ENCODE measurements around the gene SLPI.

Gene SLPI

GRCh38 chr20:45254383-45255262, at the start of gene SLPI:
TSS of gene SLPI (minus strand) at chr20:45254564. CDS start at chr20:45254543, 21 bp downstream.
- peak; percentile 34 for DNase-seq (ENCODE audit: low spot score)

- DNase-seq (ENCODE audit: low spot score) = no peak
Measured at GRCh38 chr20:45303586-45304463, 49.5 kb upstream of the SLPI start.

GRCh38 chr20:45301824-45302271, 47.5 kb upstream of the SLPI start:
- no peak for DNase-seq (ENCODE audit: low spot score)

- peak; percentile 43 for DNase-seq (ENCODE audit: low spot score)
Measured at GRCh38 chr20:45300961-45301360, 46.6 kb upstream of the SLPI start.

GRCh38 chr20:45299786-45300185, 45.4 kb upstream of the SLPI start:
- no peak for DNase-seq (ENCODE audit: low spot score)

GRCh38 chr20:45297786-45298497, 43.6 kb upstream of the SLPI start:
- DNase-seq (ENCODE audit: low spot score) = no peak

GRCh38 chr20:45294659-45295058, 40.3 kb upstream of the SLPI start:
- no peak for DNase-seq (ENCODE audit: low spot score)

- DNase-seq (ENCODE audit: low spot score) = no peak
Measured at GRCh38 chr20:45294003-45294368, 39.6 kb upstream of the SLPI start.

- DNase-seq (ENCODE audit: low spot score) = peak; percentile 85
Measured at GRCh38 chr20:45293041-45294002, 39.0 kb upstream of the SLPI start.

- DNase-seq (ENCODE audit: low spot score) = no peak
Measured at GRCh38 chr20:45292343-45292742, 38.0 kb upstream of the SLPI start.

GRCh38 chr20:45291526-45291925, 37.2 kb upstream of the SLPI start:
- DNase-seq (ENCODE audit: low spot score) = no peak

- DNase-seq (ENCODE audit: low spot score) = peak; percentile 87
Measured at GRCh38 chr20:45290677-45291355, 36.5 kb upstream of the SLPI start.

GRCh38 chr20:45289942-45290676, 35.7 kb upstream of the SLPI start:
- no peak for DNase-seq (ENCODE audit: low spot score)

- no peak for DNase-seq (ENCODE audit: low spot score)
Measured at GRCh38 chr20:45288860-45289259, 34.5 kb upstream of the SLPI start.

- no peak for DNase-seq (ENCODE audit: low spot score)
Measured at GRCh38 chr20:45288376-45288775, 34.0 kb upstream of the SLPI start.

GRCh38 chr20:45283551-45284057, 29.2 kb upstream of the SLPI start:
- peak; percentile 9 for DNase-seq (ENCODE audit: low spot score)

GRCh38 chr20:45282700-45283550, 28.6 kb upstream of the SLPI start:
- DNase-seq (ENCODE audit: low spot score) = no peak

GRCh38 chr20:45279992-45280391, 25.6 kb upstream of the SLPI start:
- DNase-seq (ENCODE audit: low spot score) = no peak

- no peak for DNase-seq (ENCODE audit: low spot score)
Measured at GRCh38 chr20:45275338-45275737, 21.0 kb upstream of the SLPI start.

Measured in AG08395 (cell line).